Lung (tissue), 12 donors: ENCODE results near the gene WRAP73. TPM values are rescaled to one million over a fixed set of nuclear protein-coding genes. Genes with fewer than 3 reads are reported as not detected.

ENCODE experiments used
- ATAC-seq: fragments of 200-7000 bp; cut with Tn5 transposase; one replicate; pipeline ENCODE4 v1.9.1; 2020; ENCODE audit warnings: moderate number of reproducible peaks; ENCODE audit not compliant: insufficient read depth, low FRiP score
- DNase-seq, 3 donors: peaks; one replicate each; pipeline ENCODE4 v3.0.0-alpha.2; 2013 to 2017
- H3K27ac ChIP-seq, 2 donors: one replicate each; pipeline ENCODE4 v1.5.1; 2013; ENCODE audit warnings: mild to moderate bottlenecking in 2 of 2, moderate library complexity in 2 of 2, control low read depth in 1 of 2, inconsistent platforms in 1 of 2, low read depth in 1 of 2, low read length in 1 of 2
- H3K27me3 ChIP-seq, 3 donors: one replicate each; pipeline ENCODE4 v1.5.1; 2013; ENCODE audit warnings: low read length in 2 of 3; ENCODE audit not compliant: control insufficient read depth in 3 of 3, insufficient read depth in 3 of 3
- H3K36me3 ChIP-seq, 4 donors: one replicate each; pipeline ENCODE4 v1.5.1; 2013; ENCODE audit warnings: low read length in 4 of 4, mild to moderate bottlenecking in 1 of 4, moderate library complexity in 1 of 4; ENCODE audit not compliant: control insufficient read depth in 4 of 4, insufficient read depth in 4 of 4
- H3K4me1 ChIP-seq, 5 donors: one replicate each; pipeline ENCODE4 v1.5.1; 2013; ENCODE audit warnings: low read length in 5 of 5, mild to moderate bottlenecking in 2 of 5, moderate library complexity in 1 of 5; ENCODE audit not compliant: control insufficient read depth in 5 of 5, insufficient read depth in 5 of 5
- H3K4me3 ChIP-seq: one replicate; pipeline ENCODE4 v1.5.1; 2013; ENCODE audit warnings: mild to moderate bottlenecking, control low read depth, moderate library complexity
- H3K9ac ChIP-seq, 2 donors: one replicate each; pipeline ENCODE4 v1.5.1; 2013; ENCODE audit warnings: low read length in 2 of 2, control low read depth in 1 of 2; ENCODE audit not compliant: insufficient read depth in 1 of 2
- H3K9me3 ChIP-seq, 4 donors: one replicate each; pipeline ENCODE4 v1.5.1; 2013; ENCODE audit warnings: low read length in 3 of 4, mild to moderate bottlenecking in 1 of 4, moderate library complexity in 1 of 4; ENCODE audit not compliant: control insufficient read depth in 4 of 4, insufficient read depth in 3 of 4
- WGBS, 2 donors: extraction: QIAGEN DNeasy Blood & Tissue Kit; methylation state at CpG; one replicate each; pipeline ENCODE4 v1.1.7; 2013; 5-methylcytosine and 5-hydroxymethylcytosine counted together
- polyA plus RNA-seq, 2 donors: library from polyadenylated mRNA; stranded (reverse); fragments of 200-250 nt; gene quantifications; one replicate each; pipeline ENCODE4 v1.2.1, GENCODE V29; 2013
- total RNA-seq, 2 donors: library from RNA; depleted of rRNA in 1 of 2; stranded (reverse); fragments of >200 nt in 1 of 2; gene quantifications; one replicate each; pipeline ENCODE4 v1.2.1, GENCODE V29; 2014 to 2021
- TF ChIP-seq, protein P1 (sequence below): IDR thresholded peaks from 2 replicates; pipeline ENCODE4 v1.5.1; 2012; ENCODE audit warnings: mild to moderate bottlenecking; ENCODE audit errors: control extremely low read depth, extremely low read depth
- donor health status: control.
- donor health status: control.
- donor health status: Bipolar disorder and iron deficiency.
- donor health status: healthy.
- donor health status: DM: yes; HTN: yes; CAD: no.

The WRAP73 gene
- total and polyA plus RNA-seq, 4 donors, result 17.3 to 25.3 (median 22.8) TPM

DNA sequence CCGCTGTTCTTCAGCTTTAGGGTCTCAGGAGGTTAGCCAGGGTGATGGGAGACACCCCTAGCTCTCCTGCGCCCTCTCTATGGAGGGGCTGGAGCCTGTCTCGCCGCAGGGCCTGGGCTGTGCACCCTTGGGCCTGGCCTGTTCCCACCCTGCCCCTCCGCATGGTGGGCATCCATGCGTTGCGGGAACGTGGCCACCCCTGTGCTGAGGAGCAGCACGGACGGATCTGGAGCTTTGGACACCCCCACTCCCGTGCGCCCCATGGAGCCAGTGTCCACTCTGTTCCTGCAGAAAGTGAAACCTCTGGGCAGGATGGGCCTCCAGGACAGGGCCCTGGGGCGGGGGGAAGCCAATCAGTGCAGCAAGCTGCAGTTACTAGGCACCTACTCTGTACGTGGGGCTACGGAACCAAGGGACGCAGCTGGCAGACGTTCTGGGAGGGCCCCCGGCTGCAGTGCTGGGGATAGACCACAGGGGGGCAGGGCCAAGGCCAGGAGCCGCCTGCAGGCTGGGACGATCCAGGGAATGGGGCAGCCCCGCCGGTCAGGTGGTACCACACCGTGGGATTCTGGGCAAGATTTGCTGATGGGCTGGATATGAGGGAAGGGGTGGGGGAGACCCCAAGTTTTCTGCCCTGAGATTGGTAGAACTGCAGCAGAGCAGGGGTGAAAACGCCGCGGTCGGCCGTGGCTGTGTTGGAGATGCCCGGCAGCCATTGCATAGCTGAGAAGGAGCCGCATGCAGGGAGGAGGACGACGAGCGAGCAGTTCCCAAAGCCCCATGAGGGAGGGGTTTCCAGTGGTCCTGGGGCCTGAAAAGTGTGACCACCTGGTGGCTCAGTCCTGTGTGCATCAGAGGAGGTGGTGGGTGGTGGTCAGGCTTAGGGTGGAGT is 45.7 kb upstream of the WRAP73 start:
- TF ChIP-seq, protein P1, sequence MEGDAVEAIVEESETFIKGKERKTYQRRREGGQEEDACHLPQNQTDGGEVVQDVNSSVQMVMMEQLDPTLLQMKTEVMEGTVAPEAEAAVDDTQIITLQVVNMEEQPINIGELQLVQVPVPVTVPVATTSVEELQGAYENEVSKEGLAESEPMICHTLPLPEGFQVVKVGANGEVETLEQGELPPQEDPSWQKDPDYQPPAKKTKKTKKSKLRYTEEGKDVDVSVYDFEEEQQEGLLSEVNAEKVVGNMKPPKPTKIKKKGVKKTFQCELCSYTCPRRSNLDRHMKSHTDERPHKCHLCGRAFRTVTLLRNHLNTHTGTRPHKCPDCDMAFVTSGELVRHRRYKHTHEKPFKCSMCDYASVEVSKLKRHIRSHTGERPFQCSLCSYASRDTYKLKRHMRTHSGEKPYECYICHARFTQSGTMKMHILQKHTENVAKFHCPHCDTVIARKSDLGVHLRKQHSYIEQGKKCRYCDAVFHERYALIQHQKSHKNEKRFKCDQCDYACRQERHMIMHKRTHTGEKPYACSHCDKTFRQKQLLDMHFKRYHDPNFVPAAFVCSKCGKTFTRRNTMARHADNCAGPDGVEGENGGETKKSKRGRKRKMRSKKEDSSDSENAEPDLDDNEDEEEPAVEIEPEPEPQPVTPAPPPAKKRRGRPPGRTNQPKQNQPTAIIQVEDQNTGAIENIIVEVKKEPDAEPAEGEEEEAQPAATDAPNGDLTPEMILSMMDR, result peak; percentile 36
- H3K9me3 ChIP-seq, result no peaks in the 10 kb centered on the region
- no peak overlapping the region for H3K27ac ChIP-seq
- no peaks in the 10 kb centered on the region for H3K36me3 ChIP-seq
- H3K4me1 ChIP-seq, result no peaks in the 10 kb centered on the region
- H3K4me3 ChIP-seq, result no peak overlapping the region
- ATAC-seq, result no peak
- DNase-seq, result peak in 2 of 3 donors; percentile 33 to 46
- H3K27me3 ChIP-seq, result peaks cover 0 to 24% (median 0%) of the 10 kb centered on the region in 3 donors
- 39 to 41% methylated on average over 33 of the region's 33 CpGs for WGBS, 2 donors
- no peak overlapping the region for H3K9ac ChIP-seq

DNA sequence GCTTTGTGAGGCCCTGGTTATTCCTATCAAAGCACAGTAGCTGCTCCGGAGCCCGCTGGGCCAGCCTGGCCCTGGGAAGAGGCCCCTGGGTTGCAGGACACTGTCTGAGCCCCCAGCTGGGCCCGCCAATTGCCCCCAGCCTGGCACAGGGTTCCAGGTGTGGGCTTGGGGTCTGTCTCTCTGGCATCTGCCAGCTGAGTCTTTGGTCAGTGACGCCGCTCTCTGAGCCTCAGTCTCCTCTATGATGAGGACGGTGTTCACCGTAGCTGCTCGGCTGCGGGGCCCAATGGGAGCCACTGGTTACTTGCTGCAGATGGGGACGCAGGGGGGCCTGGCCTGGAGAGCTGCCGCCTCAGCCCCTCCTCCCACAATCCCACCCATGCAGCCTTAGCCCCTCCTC is 43.4 kb upstream of the WRAP73 start:
- Histone ChIP-seq H3K4me3 (no peak overlapping the region), H3K4me1 (no peaks in the 10 kb centered on the region), H3K27ac (no peak overlapping the region), H3K27me3 (peaks cover 0 to 11% (median 0%) of the 10 kb centered on the region in 3 donors), H3K36me3 (no peaks in the 10 kb centered on the region), H3K9me3 (no peaks in the 10 kb centered on the region), H3K9ac (no peak overlapping the region)
- TF ChIP-seq, protein P1, result no peak
- DNase-seq, result no peak
- ATAC-seq, result no peak
- 91 to 94% methylated on average over 11 of the region's 11 CpGs for WGBS, 2 donors

DNA sequence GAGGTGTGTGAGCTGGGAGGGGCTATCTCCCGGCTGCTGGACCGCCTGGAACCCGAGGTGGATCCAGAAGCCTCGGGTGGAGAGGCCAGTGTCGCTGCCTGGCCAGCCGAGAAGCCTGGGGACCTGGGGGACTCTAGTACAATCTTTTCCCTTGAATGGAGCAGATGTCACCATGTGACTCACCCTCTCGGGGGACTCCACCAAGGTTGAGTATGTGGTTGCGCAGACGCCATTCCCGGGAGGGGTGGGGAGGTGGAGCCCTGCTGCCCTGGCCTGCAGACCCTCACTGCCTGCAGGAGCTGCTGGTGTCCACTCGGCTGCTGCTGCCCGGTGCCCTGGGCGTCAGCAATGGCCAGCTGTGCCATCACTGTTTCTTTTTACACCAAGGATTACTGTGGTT is 42.7 kb upstream of the WRAP73 start:
- TF ChIP-seq, protein P1, result no peak
- peaks cover 0 to 4% (median 0%) of the 10 kb centered on the region in 3 donors for H3K27me3 ChIP-seq
- no peaks in the 10 kb centered on the region for H3K4me1 ChIP-seq
- ATAC-seq (no peak), DNase-seq (no peak)
- no peak overlapping the region for H3K27ac ChIP-seq
- no peak overlapping the region for H3K4me3 ChIP-seq
- H3K36me3 ChIP-seq, result no peaks in the 10 kb centered on the region
- WGBS, 2 donors, result 82% methylated on average over 13 of the region's 13 CpGs
- H3K9me3 ChIP-seq, result no peaks in the 10 kb centered on the region
- H3K9ac ChIP-seq, result no peak overlapping the region
